H9 (cell line): ENCODE measurements around the gene TAOK2. TPM values are rescaled to one million over a fixed set of nuclear protein-coding genes. Genes with fewer than 3 reads are reported as not detected.

Experiments used
- DNase-seq: peaks from one replicate; pipeline ENCODE4 v3.0.0-alpha.2; 2017
- H2AFZ ChIP-seq: one replicate; pipeline ENCODE4 v1.6.1; 2013; ENCODE audit warnings: mild to moderate bottlenecking, low read length, control low read depth, moderate library complexity
- H2AK5ac ChIP-seq: 2 replicates; pipeline ENCODE4 v1.6.1; 2013; ENCODE audit warnings: low read length, control low read depth, mixed read lengths; ENCODE audit not compliant: insufficient read length
- H2BK120ac ChIP-seq: one replicate; pipeline ENCODE4 v1.6.1; 2013; ENCODE audit warnings: low read depth, mild to moderate bottlenecking, low read length, control low read depth, inconsistent platforms; ENCODE audit not compliant: poor library complexity, severe bottlenecking
- H2BK12ac ChIP-seq: 2 replicates; pipeline ENCODE4 v1.6.1; 2013; ENCODE audit warnings: low read length, control low read depth, mixed read lengths, low read depth; ENCODE audit not compliant: insufficient read length
- H2BK15ac ChIP-seq: 2 replicates; pipeline ENCODE4 v1.6.1; 2013; ENCODE audit warnings: low read depth, low read length, control low read depth
- H2BK20ac ChIP-seq: one replicate; pipeline ENCODE4 v1.6.1; 2013; ENCODE audit warnings: low read depth, mild to moderate bottlenecking, low read length, control low read depth, inconsistent platforms; ENCODE audit not compliant: poor library complexity, severe bottlenecking
- H2BK5ac ChIP-seq: 2 replicates; pipeline ENCODE4 v1.6.1; 2013; ENCODE audit warnings: low read length, control low read depth, mixed read lengths; ENCODE audit not compliant: insufficient read length
- H3K14ac ChIP-seq: 2 replicates; pipeline ENCODE4 v1.6.1; 2013; ENCODE audit warnings: low read length, control low read depth; ENCODE audit not compliant: insufficient read depth
- H3K18ac ChIP-seq: 2 replicates; pipeline ENCODE4 v1.6.1; 2013; ENCODE audit warnings: low read depth, mild to moderate bottlenecking, mixed read lengths, low read length, control low read depth; ENCODE audit not compliant: insufficient read length
- H3K23ac ChIP-seq: 2 replicates; pipeline ENCODE4 v1.6.1; 2013; ENCODE audit warnings: low read length, control low read depth, mixed read lengths, low read depth; ENCODE audit not compliant: insufficient read length
- H3K23me2 ChIP-seq: 2 replicates; pipeline ENCODE4 v1.6.1; 2013; ENCODE audit warnings: low read depth, mild to moderate bottlenecking, mixed read lengths, low read length, control low read depth; ENCODE audit not compliant: insufficient read length, poor library complexity, severe bottlenecking
- H3K27ac ChIP-seq: 2 replicates; pipeline ENCODE4 v1.5.1; 2013; ENCODE audit warnings: low read length, control low read depth, mixed read lengths, low read depth; ENCODE audit not compliant: insufficient read length
- H3K27me3 ChIP-seq: 2 replicates; pipeline ENCODE4 v1.6.1; 2013; ENCODE audit warnings: low read length, control low read depth, inconsistent platforms; ENCODE audit not compliant: insufficient read depth
- H3K4ac ChIP-seq: 2 replicates; pipeline ENCODE4 v1.6.1; 2013; ENCODE audit warnings: low read depth, mild to moderate bottlenecking, control low read depth, inconsistent platforms, low read length, moderate library complexity
- H3K4me1 ChIP-seq: 2 replicates; pipeline ENCODE4 v1.6.1; 2013; ENCODE audit warnings: low read length, control low read depth, inconsistent platforms; ENCODE audit not compliant: insufficient read depth
- H3K4me2 ChIP-seq: 2 replicates; pipeline ENCODE4 v1.6.1; 2013; ENCODE audit warnings: low read length, control low read depth, mixed read lengths; ENCODE audit not compliant: insufficient read length, insufficient read depth
- H3K56ac ChIP-seq: 2 replicates; pipeline ENCODE4 v1.6.1; 2013; ENCODE audit warnings: low read depth, mild to moderate bottlenecking, mixed read lengths, low read length, control low read depth; ENCODE audit not compliant: insufficient read length
- H3K79me1 ChIP-seq: 2 replicates; pipeline ENCODE4 v1.6.1; 2013; ENCODE audit warnings: low read depth, mild to moderate bottlenecking, moderate library complexity, low read length, control low read depth, inconsistent platforms; ENCODE audit not compliant: insufficient read depth, poor library complexity, severe bottlenecking
- H3K79me2 ChIP-seq: 2 replicates; pipeline ENCODE4 v1.6.1; 2013; ENCODE audit warnings: low read length, control low read depth, inconsistent platforms; ENCODE audit not compliant: insufficient read depth
- H3K9ac ChIP-seq: 2 replicates; pipeline ENCODE4 v1.6.1; 2013; ENCODE audit warnings: low read length, control low read depth, mixed read lengths; ENCODE audit not compliant: insufficient read length; ENCODE audit errors: extremely low read depth
- H3K9me3 ChIP-seq: one replicate; pipeline ENCODE4 v1.6.1; 2013; ENCODE audit warnings: low read depth, low read length, inconsistent platforms; ENCODE audit not compliant: control insufficient read depth
- H3T11ph ChIP-seq: one replicate; pipeline ENCODE4 v1.6.1; 2013; ENCODE audit warnings: mild to moderate bottlenecking, low read length, control low read depth, inconsistent platforms
- H4K20me1 ChIP-seq: one replicate; pipeline ENCODE4 v1.6.1; 2013; ENCODE audit not compliant: control insufficient read depth, insufficient read length, insufficient read depth
- H4K5ac ChIP-seq: 2 replicates; pipeline ENCODE4 v1.6.1; 2013; ENCODE audit warnings: low read depth, mild to moderate bottlenecking, mixed read lengths, low read length, control low read depth; ENCODE audit not compliant: insufficient read length
- H4K8ac ChIP-seq: replicated peaks from 2 replicates; pipeline ENCODE4 v1.6.1; 2013; ENCODE audit warnings: low read length, control low read depth, mixed read lengths, low read depth; ENCODE audit not compliant: insufficient read length
- H4K91ac ChIP-seq: 2 replicates; pipeline ENCODE4 v1.6.1; 2013; ENCODE audit warnings: low read depth, mild to moderate bottlenecking, moderate library complexity, mixed read lengths, low read length, control low read depth; ENCODE audit not compliant: insufficient read length
- H3K27ac Mint-ChIP-seq, 3 experiments: 2 replicates in 2 of 3; 3 replicates in 1 of 3; pipeline ENCODE4 v1.8.0; 2020 to 2021; ENCODE audit warnings: mixed read lengths in 3 of 3, mild to moderate bottlenecking in 1 of 3, moderate library complexity in 1 of 3
- H3K27me3 Mint-ChIP-seq: 2 replicates; pipeline ENCODE4 v1.8.0; 2021; ENCODE audit warnings: low read depth, mild to moderate bottlenecking, moderate library complexity, mixed read lengths
- H3K36me3 Mint-ChIP-seq, 3 experiments: 2 replicates in 2 of 3; 3 replicates in 1 of 3; pipeline ENCODE4 v1.8.0; 2020 to 2021; ENCODE audit warnings: low read depth in 3 of 3, mixed read lengths in 3 of 3; ENCODE audit not compliant: insufficient read depth in 1 of 3
- H3K4me1 Mint-ChIP-seq, 2 experiments: 2 replicates each; pipeline ENCODE4 v1.8.0; 2020; ENCODE audit warnings: mixed read lengths in 2 of 2
- H3K4me3 Mint-ChIP-seq, 2 experiments: 2 replicates in 1 of 2; 3 replicates in 1 of 2; pipeline ENCODE4 v1.8.0; 2020 to 2021; ENCODE audit warnings: mild to moderate bottlenecking in 2 of 2, mixed read lengths in 2 of 2, moderate library complexity in 1 of 2
- H3K9me3 Mint-ChIP-seq, 2 experiments: 2 replicates in 1 of 2; 3 replicates in 1 of 2; pipeline ENCODE4 v1.8.0; 2020; ENCODE audit warnings: mild to moderate bottlenecking in 2 of 2, mixed read lengths in 2 of 2, moderate library complexity in 1 of 2
- CTCF ChIP-seq: fragments of 200-600 bp; sonication (generic); conservative IDR thresholded peaks from 3 replicates; pipeline ENCODE4 v1.8.0; 2021; ENCODE audit warnings: antibody characterized with exemption, mild to moderate bottlenecking
- WGBS: extraction: QIAGEN DNeasy Blood & Tissue Kit; methylation state at CpG from one replicate; pipeline ENCODE4 v1.1.7; 2013; ENCODE audit warnings: missing lambda C conversion rate, low lambda C conversion rate, mixed read lengths; ENCODE audit not compliant: insufficient read length; ENCODE audit errors: extremely low coverage; 5-methylcytosine and 5-hydroxymethylcytosine counted together
- total RNA-seq: library from RNA; stranded (reverse); gene quantifications from 2 replicates; pipeline ENCODE4 v1.2.1, GENCODE V29; 2021

TAOK2 gene
- total RNA-seq, 1 experiment from 2014 or later, result 43.9 TPM

DNA sequence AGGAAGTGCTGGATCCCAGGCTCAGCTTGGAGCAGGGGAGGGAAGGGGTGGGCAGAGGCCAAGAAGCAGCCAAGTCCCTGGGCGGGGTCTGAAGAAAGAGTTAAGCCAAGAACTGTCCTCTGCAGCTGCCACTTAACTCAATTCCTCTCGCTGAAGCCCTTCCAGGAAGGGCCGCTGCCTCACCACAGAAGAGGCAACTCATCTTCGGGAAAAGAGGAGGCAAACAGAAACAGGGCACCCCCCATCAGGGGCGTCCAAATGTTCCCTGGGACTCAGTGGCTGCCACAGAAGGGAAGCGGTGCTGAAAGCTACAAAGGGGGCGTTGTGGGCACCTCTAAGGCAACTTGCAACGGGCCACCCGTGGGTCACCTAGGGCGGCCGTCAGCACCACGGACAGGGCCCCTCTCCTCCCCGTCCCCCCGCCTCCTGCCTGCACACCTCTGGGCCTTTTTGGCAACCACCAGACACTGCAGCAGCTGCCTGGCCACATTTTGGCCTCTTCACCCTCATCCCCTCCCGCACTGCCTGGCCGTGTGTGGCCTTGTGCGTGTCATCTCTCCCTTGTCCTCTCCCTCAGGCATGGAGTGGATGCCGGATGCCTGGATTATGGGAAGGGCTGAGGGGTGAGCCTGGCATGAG lies 54.9 kb downstream of the TAOK2 start:
- Mint-ChIP-seq H3K27ac (no peak overlapping the region), H3K27me3 (peaks cover 13% of the 10 kb centered on the region), H3K36me3 (peaks cover 6 to 16% (median 10%) of the 10 kb centered on the region in 3 experiments; a peak in 5 of 7 replicates), H3K4me1 (peaks cover 27 to 42% of the 10 kb centered on the region in 2 experiments), H3K9me3 (no peaks in the 10 kb centered on the region; a peak in 1 of 5 replicates), H3K4me3 (no peak overlapping the region; a peak in 1 of 5 replicates)
- Histone ChIP-seq H3K23me2 (peaks cover 20% of the 10 kb centered on the region), H3T11ph (no peak overlapping the region), H4K20me1 (no peaks in the 10 kb centered on the region), H4K8ac (no peak overlapping the region), H3K9me3 (no peaks in the 10 kb centered on the region), H3K4ac (no peak overlapping the region), H3K23ac (no peak overlapping the region), H2BK15ac (no peak overlapping the region), H3K27ac (no peak overlapping the region), H3K56ac (no peak overlapping the region), H3K4me1 (peaks cover 3% of the 10 kb centered on the region; the same call in 1 of the 2 replicates), H2BK12ac (no peak overlapping the region), H2BK5ac (no peak overlapping the region), H2BK120ac (no peak overlapping the region), H3K79me1 (no peaks in the 10 kb centered on the region), H3K18ac (no peak overlapping the region), H2BK20ac (no peak overlapping the region), H3K4me2 (no peak overlapping the region), H2AK5ac (no peak overlapping the region), H4K5ac (no peak overlapping the region), H3K9ac (no peak overlapping the region), H4K91ac (no peak overlapping the region), H3K79me2 (no peaks in the 10 kb centered on the region; the same call in 1 of the 2 replicates), H3K14ac (no peak overlapping the region), H3K27me3 (no peaks in the 10 kb centered on the region; the same call in 1 of the 2 replicates), H2AFZ (no peak overlapping the region)
- WGBS, result no CpG with 5 or more reads among the region's 18 CpGs
- no peak for TF ChIP-seq CTCF
- DNase-seq, result peak; percentile 77
